Left ventricle myocardium inferior (tissue), 1 donor: Measurements from ENCODE around the gene FBXO31. TPM values are rescaled to one million over a fixed set of nuclear protein-coding genes. Genes with fewer than 3 reads are reported as not detected.

Experiments used
- DNase-seq: peaks from one replicate; pipeline ENCODE4 v3.0.0-alpha.2; 2020
- H3K27ac ChIP-seq: fragments of 200-600 bp; replicated peaks from 2 replicates; pipeline ENCODE4 v1.8.0; 2021
- H3K27me3 ChIP-seq: fragments of 200-600 bp; 2 replicates; pipeline ENCODE4 v1.8.0; 2021; ENCODE audit warnings: low read depth
- H3K36me3 ChIP-seq: fragments of 200-600 bp; 2 replicates; pipeline ENCODE4 v1.8.0; 2021
- H3K4me1 ChIP-seq: fragments of 200-600 bp; 2 replicates; pipeline ENCODE4 v1.8.0; 2021
- H3K4me3 ChIP-seq: fragments of 200-600 bp; 2 replicates; pipeline ENCODE4 v1.8.0; 2021; ENCODE audit warnings: mild to moderate bottlenecking, moderate library complexity
- H3K9me3 ChIP-seq: fragments of 200-600 bp; replicated peaks from 2 replicates; pipeline ENCODE4 v1.8.0; 2021
- CTCF ChIP-seq: fragments of 200-600 bp; IDR thresholded peaks from 2 replicates; pipeline ENCODE4 v1.8.0; 2021; ENCODE audit warnings: antibody characterized with exemption, mild to moderate bottlenecking, borderline replicate concordance
- intact Hi-C: fragments of 100-400 bp; cut with micrococcal nuclease; formaldehyde crosslinking; loops from one replicate; pipeline ENCODE4 v1.11.0; 2022
- total RNA-seq: library from RNA; stranded (reverse); fragmentation: NEBNext Ultra II Directional; extraction: Animal tissue kit (Norgen Biotek cat#: 25700); gene quantifications from one replicate; pipeline ENCODE4 v1.2.1, GENCODE V29; 2021
- donor health status: DM: no; HTN: yes; CAD: no; lungs with severe emphysema.

Gene FBXO31
- total RNA-seq, 1 donor from 2014 or later, result 74.5 TPM

- no peak for TF ChIP-seq CTCF
- Histone ChIP-seq H3K27me3 (peaks cover 4% of the 10 kb centered on the region), H3K27ac (no peak overlapping the region), H3K9me3 (peaks cover 7% of the 10 kb centered on the region), H3K4me1 (no peaks in the 10 kb centered on the region), H3K4me3 (no peak overlapping the region), H3K36me3 (no peaks in the 10 kb centered on the region)
- intact Hi-C loops, result no loop called here
- no peak for DNase-seq
Observed at GRCh38 chr16:87286839-87287626, 96.5 kb downstream of the FBXO31 start.

GRCh38 chr16:87284183-87284582 is 99.4 kb downstream of the FBXO31 start:
- intact Hi-C loops, result no loop called here
- Histone ChIP-seq H3K36me3 (no peaks in the 10 kb centered on the region), H3K4me3 (no peak overlapping the region), H3K27ac (no peak overlapping the region), H3K9me3 (peaks cover 7% of the 10 kb centered on the region), H3K27me3 (peaks cover 16% of the 10 kb centered on the region), H3K4me1 (no peaks in the 10 kb centered on the region)
- TF ChIP-seq CTCF, result no peak
- no peak for DNase-seq

- intact Hi-C loops, result loop anchor here (5.0 kb wide), 1 partner anchor 717 kb away; no protein-coding TSS in a partner anchor
- peaks cover 4% of the 10 kb centered on the region for H3K4me1 ChIP-seq
Observed at GRCh38 chr16:87279094-87279658, 104.4 kb downstream of the FBXO31 start.

DNA sequence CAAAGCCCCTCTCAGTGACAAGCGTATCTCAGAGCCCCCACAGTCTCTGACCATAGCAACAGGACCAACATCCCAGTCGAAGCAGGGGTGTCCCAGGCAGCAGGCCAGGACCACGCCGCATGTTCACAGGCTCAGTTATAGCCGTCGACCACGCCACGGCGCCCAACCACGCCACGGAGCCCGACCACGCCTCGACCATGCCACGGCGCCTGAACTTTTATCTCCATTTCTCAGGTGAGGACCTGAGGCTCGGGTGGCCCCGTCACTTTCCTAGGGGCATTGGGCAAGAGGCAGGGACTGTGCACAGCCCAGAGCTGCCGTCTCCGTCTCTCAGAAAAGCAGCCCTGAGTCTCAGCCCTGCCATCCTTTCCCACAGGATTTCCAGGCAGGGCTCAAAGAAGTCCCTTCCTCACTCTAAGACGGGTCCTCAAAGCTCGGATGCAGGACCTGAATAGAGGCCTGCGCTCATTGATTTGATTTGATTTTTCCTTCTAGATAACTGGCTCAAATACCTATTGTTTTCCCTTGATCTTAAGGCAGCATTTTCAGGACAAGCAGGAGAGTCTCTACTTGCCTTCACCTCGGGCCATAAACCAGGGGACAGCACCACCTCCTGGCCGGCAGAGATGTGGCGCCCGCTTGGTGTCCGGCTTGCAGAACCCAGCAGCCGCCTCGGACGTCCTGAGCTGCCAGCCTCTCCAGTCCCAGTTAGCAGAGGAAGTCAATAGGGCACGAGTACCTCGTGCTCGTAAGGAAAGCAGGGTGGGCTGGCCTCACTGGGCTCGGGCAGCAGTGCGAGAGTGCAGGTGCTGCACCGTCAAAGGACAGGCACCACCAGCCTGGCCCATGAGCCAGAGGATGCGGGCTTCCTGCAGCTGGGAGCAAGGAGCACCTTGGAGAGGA is 105.1 kb downstream of the FBXO31 start:
- H3K27ac ChIP-seq, result no peak overlapping the region
- intact Hi-C loops, result loop anchor here (5.0 kb wide), 1 partner anchor 716 kb away; no protein-coding TSS in a partner anchor

More at GRCh38 chr16:87279094-87279658, 104.4 kb downstream of the FBXO31 start:
- H3K36me3 ChIP-seq, result no peaks in the 10 kb centered on the region
- TF ChIP-seq CTCF, result no peak
- no peaks in the 10 kb centered on the region for H3K9me3 ChIP-seq
- no peak overlapping the region for H3K4me3 ChIP-seq
- H3K27ac ChIP-seq, result no peak overlapping the region
- no peak for DNase-seq
- H3K27me3 ChIP-seq, result peaks cover 48% of the 10 kb centered on the region

More for the DNA sequence above, 105.1 kb downstream of the FBXO31 start:
- Histone ChIP-seq H3K9me3 (no peaks in the 10 kb centered on the region), H3K36me3 (no peaks in the 10 kb centered on the region), H3K4me1 (peaks cover 4% of the 10 kb centered on the region), H3K4me3 (no peak overlapping the region), H3K27me3 (peaks cover 56% of the 10 kb centered on the region)
- DNase-seq, result peak; percentile 78
- TF ChIP-seq CTCF, result peak; percentile 91

Other genes starting within 250 kb of the FBXO31 start
- gene C16orf95, start 66.4 kb downstream of the FBXO31 start, total RNA-seq, result 3.2 TPM
- gene MAP1LC3B, start 8.6 kb upstream of the FBXO31 start, total RNA-seq, result 131 TPM
- gene ZCCHC14, start 109.2 kb upstream of the FBXO31 start, total RNA-seq, result 15.9 TPM
- gene JPH3, start 218.7 kb upstream of the FBXO31 start, total RNA-seq, result 0.14 TPM